Kidney capillary endothelial cell (primary cell): ENCODE data around the gene CLCF1.

Experiments used
- DNase-seq: peaks from one replicate; pipeline ENCODE4 v3.0.0-alpha.2; 2018; ENCODE audit warnings: low spot score

The CLCF1 gene

DNA sequence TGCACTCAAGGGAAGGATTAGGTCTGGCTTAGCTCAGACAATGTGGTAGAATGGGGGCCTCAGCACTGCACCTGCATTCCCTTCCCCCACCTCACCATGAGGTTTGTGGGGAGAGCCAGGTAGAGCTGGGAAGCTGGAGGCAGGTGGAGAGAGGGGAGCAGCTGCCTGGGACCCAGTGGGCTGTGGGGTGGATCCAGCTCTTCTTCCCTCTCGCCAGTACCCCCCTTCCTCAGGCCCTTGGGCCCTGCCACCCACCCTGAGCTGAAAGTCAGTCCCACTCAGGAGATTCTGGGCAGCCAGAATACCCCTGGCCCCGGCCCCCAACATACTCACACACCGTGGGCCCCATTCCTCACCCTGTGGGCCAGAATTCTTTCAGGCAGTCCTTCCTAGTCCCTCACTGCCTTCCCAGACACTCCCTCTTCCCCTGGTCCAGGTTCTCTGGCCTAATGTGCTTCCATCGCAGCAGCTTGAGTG, 17.0 kb downstream of the CLCF1 start:
- DNase-seq = no peak

- no peak for DNase-seq
Measured at GRCh38 chr11:67355794-67356386, 17.5 kb downstream of the CLCF1 start.

DNA sequence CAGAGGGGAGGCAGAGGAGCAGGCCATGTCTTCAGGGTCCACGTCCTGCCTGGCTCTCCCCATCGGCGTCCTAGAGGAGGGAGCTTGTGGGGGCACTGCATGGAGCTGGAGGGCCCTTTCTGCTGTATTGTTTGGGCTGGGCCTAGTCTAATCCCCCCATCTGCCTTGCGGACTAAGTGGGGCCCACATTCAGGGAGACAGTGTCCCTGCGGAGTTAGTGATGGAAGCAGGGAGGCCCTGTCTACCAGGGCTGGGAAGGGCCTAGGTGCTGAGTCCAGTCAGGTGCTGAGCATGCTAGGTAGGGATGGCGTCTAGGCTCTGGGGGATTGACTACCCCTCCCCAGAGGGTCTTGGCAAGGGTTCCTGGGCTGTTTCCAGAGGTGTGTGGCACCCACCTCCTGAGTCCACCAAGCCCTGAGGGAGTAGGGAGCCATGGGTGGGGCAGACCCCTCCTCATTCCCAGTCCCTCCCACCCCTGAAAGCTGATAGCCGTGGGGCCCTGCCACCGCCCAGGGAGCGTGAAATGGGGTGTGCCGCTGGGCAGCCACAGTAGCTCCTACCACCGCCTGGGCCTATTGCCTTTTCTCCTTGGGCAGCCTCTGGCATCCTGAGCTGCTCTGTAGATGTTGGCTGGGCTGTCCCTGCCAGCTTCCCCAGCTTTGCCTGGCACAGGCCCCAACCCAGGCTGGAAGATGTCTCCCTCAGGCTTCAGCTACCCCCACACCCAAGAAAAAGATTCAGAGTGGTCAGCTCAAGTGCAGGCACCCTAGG, 18.2 kb downstream of the CLCF1 start:
- no peak for DNase-seq

DNA sequence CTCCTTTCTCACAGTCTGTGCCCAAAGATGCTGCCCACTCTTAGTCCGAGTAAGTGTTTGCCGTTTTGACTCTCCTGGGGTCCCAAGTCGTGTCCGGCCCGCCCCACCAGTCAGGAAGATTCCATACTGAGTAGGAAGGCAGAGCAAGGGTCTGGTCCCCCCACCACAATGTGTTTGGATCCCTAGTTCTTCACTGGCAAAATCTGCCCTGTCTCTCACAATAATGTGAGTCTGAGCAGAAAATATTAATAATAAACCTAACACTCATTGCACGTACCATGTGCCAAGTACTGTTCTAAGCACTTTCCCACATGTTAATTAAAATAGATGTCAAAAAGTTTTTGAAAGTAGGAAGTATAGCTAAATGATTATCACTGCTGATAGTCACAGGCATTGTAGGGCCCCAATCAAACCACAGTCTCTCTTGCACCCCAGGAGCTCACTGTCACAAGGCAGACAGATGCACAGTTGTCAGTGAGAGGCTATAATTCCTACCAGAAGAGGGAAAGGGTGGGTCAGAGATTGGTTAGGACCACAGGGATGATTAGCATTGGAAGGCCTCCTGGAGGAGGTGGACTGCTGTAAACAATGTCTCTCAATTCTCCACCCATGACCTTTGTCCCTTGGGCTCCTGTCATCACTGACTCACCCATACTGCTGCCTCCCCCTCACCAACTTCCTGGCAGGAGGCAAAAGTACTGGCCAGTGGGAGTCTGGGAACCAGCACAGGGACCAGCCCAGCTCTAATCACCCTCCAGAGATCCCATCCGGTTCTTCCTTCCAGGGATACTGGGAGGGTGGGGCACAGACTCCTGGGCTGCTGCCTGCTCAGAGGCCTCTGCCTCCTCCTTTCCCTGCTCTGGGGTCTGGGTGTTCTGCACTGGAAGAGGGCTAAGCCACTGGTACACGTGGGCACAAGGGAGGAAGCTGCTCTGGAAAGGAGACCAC, 19.0 kb downstream of the CLCF1 start:
- peak; percentile 99 for DNase-seq

- peak; percentile 97 for DNase-seq
Measured at GRCh38 chr11:67353317-67354074, 19.9 kb downstream of the CLCF1 start, which contains the start of gene POLD4. Gene POLD4 (minus strand): TSS chr11:67353546. CDS start chr11:67353399, 147 bp downstream.

- DNase-seq = peak; percentile 34
Measured at GRCh38 chr11:67352546-67353316, 20.7 kb downstream of the CLCF1 start.

DNA sequence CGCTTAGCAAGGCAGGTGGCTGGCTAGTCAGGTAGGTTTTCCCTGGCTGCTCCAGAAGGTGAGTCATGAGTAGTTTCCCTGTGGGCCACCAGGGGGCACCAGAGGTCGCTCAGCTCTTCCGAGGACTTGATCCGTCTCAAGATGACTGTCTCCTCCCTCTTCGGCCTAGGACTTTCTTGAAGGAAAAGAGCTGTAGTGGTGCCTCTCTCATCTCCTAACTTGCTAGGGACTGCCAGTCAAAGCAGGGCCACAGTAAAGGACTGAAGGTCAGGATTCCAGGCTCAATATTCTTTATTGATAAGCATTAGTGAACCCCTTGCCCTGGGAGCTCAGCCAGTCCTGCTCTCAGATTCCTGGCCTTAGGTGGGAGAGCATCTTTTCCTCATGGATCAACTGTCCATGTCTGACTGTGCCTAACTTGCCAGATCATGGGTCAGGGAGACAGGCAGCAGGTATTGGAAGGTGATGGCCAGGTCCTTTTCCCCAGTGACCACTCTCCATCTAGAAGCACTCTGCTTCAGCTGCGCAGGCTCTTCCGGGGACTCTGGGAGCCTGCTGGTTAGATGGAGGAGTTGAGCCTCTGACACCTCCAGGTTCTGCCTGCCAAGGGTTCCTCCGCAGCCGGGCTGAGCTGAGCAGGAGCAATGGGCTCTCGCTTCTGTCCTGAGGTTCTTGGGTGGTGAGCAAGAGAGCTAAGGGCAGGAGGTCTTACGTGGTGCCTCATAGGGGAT, 22.0 kb downstream of the CLCF1 start:
- peak; percentile 80 for DNase-seq

DNA sequence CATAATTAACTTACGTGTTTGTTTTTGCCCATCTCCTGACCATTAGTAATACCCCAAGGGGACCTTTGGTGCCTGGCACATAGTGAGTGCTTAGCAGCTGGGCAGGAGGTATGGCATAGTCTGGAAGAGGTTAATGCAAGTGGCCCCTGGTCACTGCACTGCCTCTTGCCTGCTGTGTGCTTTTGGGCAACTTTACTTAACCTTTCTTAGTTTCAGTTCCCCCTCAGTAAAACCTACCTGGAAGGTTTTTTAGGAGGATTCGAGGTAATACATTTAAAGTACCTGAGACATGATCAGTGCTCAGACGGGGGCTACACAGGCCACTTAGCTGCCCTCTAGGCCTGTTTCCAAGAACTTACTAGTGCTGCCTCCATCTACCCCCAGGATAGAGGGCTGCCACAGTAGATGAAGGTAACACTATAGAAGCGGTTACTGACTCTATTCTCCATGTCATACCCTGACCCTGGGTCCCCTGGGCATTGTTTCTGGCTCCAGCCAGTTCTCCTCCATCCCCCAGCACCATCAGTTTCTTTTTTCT, 23.4 kb downstream of the CLCF1 start:
- DNase-seq = no peak

GRCh38 chr11:67349457-67349856, 23.9 kb downstream of the CLCF1 start:
- DNase-seq = no peak

DNA sequence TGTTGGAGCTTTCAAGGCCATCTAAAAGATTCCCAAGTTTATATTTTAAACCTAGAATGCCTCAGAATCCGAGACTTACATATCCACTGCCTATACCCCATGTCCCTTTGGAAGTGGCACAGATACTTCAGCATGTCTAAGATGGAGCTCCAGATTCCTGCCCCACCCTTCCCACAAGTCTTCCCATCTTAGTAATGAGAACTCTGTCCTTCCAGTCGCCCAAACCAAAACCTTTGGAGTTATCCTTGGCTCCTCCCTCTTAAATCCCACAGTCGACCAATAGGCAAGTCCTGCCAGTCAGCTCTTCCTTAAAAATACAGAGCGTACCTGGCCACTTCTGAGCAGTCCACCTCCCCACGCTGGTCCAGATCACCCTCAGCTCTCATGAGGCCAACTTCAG, 24.4 kb downstream of the CLCF1 start:
- no peak for DNase-seq

GRCh38 chr11:67347964-67348749, 25.2 kb downstream of the CLCF1 start:
- no peak for DNase-seq

DNA sequence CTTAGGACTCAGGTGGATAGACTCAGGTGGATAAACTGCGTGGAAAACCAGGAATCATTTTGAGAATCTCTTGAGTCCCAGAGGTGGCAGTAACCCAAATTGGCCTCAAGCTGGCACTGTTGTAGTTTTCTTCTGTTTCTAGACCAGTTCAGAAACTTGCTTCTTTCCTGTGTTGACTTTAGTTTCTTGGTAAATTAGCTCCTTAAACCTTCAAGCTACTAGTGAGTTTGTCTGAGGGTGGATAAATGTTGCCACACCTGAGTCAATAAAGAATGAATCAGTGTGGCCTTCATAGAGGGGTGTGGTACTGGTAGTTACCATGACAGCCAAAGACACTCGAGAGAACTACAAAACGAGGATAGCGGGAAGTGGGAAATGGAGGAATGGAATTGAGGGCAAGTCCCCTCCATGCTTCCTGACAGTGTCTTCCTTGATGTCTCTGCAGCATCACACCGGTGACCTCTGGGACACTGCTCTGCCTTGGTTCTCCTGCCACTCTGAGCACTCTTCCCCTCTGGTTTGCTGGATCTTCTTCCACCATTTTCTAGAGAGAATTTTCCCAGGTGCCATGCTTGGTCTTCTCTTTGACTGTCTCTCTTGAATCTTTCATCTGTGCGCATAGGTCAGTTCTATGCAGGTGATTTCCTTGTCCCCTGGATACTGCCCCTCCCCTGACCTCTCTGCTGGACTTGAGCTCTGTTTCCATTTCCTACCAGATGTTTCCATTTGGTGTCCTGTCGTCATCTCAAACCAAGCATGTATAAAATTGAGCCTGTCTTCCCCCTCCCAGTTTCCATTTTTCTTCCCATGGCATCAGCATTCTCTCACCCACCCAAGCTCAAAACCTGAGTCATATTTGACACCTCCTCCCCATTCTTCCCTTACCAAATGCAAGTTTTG, 27.2 kb downstream of the CLCF1 start:
- peak; percentile 41 for DNase-seq

DNA sequence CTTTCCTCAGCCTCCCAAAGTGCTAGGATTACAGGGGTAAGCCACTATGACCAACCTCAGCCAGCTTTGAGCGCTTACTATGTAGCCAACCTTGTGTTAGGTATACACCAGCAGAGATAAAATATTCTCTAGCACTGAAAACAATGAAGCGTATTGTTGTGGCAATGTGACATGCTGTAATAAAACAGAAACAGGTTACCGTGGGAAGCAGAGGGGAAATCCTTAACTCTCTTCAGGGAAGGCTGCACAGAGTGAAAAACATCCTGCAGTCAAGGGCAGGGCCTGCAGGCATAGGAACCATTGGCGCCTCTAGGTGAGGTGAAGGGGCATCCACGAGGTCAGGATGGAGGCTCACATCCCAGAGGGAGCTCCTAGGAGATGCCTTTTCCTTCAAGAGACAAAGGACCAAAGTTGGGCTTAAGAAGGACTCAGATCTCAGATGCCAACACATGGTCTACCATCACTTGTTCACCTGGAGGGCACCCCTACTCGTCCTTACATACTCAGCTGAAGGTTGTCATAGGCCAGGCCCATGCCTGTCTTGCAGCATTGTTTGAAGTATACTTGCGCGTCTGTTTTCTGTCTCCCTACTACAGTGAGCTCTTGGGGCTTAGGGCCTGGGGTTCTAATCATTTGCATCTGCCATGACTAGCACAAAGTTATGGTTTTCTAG, 28.0 kb downstream of the CLCF1 start:
- DNase-seq = no peak

DNA sequence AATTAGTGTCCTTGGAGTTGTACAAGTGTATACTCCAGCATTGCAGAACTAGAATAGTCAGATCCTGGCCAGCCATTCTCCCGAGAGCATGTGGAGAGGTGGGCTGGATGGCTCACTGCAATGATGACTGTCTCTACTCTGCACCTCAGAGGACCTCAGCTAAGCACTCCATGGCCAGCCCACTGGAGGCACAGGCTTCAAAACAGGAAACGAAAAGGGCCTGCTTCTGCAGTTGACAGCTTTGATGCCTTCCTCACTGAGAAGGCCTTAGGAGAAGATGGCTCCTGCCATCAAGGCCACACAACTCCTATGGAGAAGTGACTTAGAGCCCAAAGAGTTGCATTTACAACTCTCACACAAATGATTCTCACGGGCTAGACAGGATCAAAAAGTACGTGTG, 29.1 kb downstream of the CLCF1 start:
- DNase-seq = no peak

DNA sequence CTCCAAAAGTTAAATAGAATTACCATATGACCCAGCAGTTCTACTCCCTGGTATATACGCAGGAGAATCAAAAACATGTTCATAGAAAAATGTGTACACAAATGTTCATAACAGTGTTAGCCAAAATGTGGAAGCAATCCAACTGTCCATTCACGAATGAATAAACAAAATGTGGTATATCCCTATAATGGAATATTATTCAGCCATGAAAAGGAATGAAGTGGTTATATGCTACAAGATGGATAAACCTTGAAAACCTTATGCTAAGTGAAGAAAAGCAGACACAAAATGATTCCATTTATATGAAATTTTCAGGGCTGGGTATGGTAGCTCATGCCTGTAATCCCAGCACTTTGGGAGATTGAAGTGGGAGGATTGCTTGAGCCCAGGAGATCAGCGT, 36.1 kb downstream of the CLCF1 start:
- no peak for DNase-seq

DNA sequence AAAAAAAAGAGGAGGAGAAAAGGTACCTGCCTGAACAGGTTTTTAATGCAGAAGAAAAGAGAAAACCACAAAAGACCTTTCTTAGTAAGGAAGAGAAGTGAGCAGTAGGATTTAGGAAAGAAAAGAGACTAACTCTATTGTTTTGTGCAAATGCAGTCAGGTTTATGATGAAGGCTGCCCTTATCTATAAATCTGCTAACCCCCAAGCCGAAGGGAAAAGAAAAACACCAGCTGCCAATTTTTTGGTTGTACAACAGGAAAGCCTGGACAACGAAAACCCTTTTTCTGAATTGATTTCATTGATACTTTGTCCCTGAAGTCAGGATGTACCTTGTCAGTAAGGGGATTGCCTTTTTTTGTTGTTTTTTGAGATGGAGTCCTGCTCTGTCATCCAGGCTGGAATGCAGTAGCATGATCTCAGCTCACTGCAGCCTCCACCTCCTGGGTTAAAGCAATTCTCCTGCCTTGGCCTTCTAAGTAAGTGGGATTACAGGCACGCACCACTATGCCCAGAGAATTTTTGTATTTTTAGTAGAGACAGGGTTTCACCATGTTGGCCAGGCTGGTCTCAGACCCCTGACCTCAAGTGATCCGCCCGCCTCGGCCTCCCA, 41.2 kb downstream of the CLCF1 start:
- no peak for DNase-seq

- no peak for DNase-seq
Measured at GRCh38 chr11:67323526-67323925, 49.9 kb downstream of the CLCF1 start.
